VCaP (cell line): ENCODE data around the gene STPG2.

Source experiments
- H3K27ac ChIP-seq: fragments of 450-650 bp; 2 replicates; pipeline ENCODE4 v1.5.1; 2017
- CTCF ChIP-seq: fragments of 450-650 bp; conservative IDR thresholded peaks from 2 replicates; pipeline ENCODE4 v1.5.1; 2017; ENCODE audit warnings: mild to moderate bottlenecking, moderate library complexity

STPG2 gene

GRCh38 chr4:98027827-98028226 lies 115.4 kb downstream of the STPG2 start:
- TF ChIP-seq CTCF = 0 out of 2 replicates have a peak, but pooled peaks have one; percentile 9
- H3K27ac ChIP-seq = no peak overlapping the region

GRCh38 chr4:98026362-98026761 lies 116.9 kb downstream of the STPG2 start:
- no peak for TF ChIP-seq CTCF
- H3K27ac ChIP-seq = no peak overlapping the region

- H3K27ac ChIP-seq = no peak overlapping the region
- TF ChIP-seq CTCF = no peak
These were observed 136.4 kb downstream of the STPG2 start for GRCh38 chr4:98006814-98007412.

- no peak for TF ChIP-seq CTCF
- no peak overlapping the region for H3K27ac ChIP-seq
These were observed 137.2 kb downstream of the STPG2 start for GRCh38 chr4:98006060-98006459.

GRCh38 chr4:98000940-98001339 lies 142.3 kb downstream of the STPG2 start:
- H3K27ac ChIP-seq = no peak overlapping the region
- no peak for TF ChIP-seq CTCF

GRCh38 chr4:97998203-97998602 lies 145.1 kb downstream of the STPG2 start:
- TF ChIP-seq CTCF = no peak
- no peak overlapping the region for H3K27ac ChIP-seq

- no peak for TF ChIP-seq CTCF
- no peak overlapping the region for H3K27ac ChIP-seq
These were observed 148.4 kb downstream of the STPG2 start for GRCh38 chr4:97994765-97995465.
